HepG2 (cell line): Measurements from ENCODE around the gene OSBPL5. TPM values are rescaled to one million over a fixed set of nuclear protein-coding genes. Genes with fewer than 3 reads are reported as not detected.

Experiments
- ATAC-seq: fragments of 200-7000 bp; cut with Tn5 transposase; 3 replicates; pipeline ENCODE4 v1.9.1; 2020; ENCODE audit warnings: mild to moderate bottlenecking, moderate library complexity
- BruUV-seq: library from RNA; stranded (reverse); fragments of 400-500 nt; replicated peaks from 2 replicates; lab custom pipeline; 2021; lab: Mats Ljungman, UMichigan
- CTCF ChIA-PET: fragments of 300-600 bp; formaldehyde crosslinking; extraction: SDS; loops from one replicate; lab custom pipeline; 2021; ENCODE audit warnings: low total read pairs, inconsistent platforms, low intra/inter-chr PET ratio; lab: Yijun Ruan, JAX
- POLR2A ChIA-PET: fragments of 350-600 bp; sonication (Branson Sonifier 250); formaldehyde crosslinking; loops from one replicate; lab custom pipeline; 2020; ENCODE audit warnings: antibody characterized with exemption, inconsistent platforms; lab: Yijun Ruan, JAX
- DNase-seq: peaks from one replicate; pipeline ENCODE4 v3.0.0-alpha.2; 2015; ENCODE audit warnings: low spot score
- FAIRE-seq: peaks from 3 replicates; lab custom pipeline; 2011; peaks lifted over from hg19 to GRCh38; lab: Jason Lieb, UNC
- H2AFZ ChIP-seq: one replicate; pipeline ENCODE4 v1.6.1; 2011; ENCODE audit warnings: low read length, inconsistent platforms
- H3K27ac ChIP-seq: fragments of 300-600 bp; 3 replicates; pipeline ENCODE4 v1.8.0; 2011; ENCODE audit warnings: mixed run types, mild to moderate bottlenecking, mixed read lengths, low read length, inconsistent platforms; ENCODE audit not compliant: insufficient read depth; ENCODE audit errors: extremely low read length
- H3K27me3 ChIP-seq, 2 experiments: fragments of 200-600 bp in 1 of 2; 2 replicates in 1 of 2; 3 replicates in 1 of 2; pipeline versions ENCODE4 v1.6.0 to v1.8.0; 2011; ENCODE audit warnings: low read length in 2 of 2, mild to moderate bottlenecking in 2 of 2, moderate library complexity in 2 of 2, inconsistent platforms in 1 of 2; ENCODE audit not compliant: insufficient read depth in 2 of 2, control insufficient read depth in 1 of 2
- H3K36me3 ChIP-seq, 2 experiments: fragments of 200-600 bp in 1 of 2; replicated peaks in 1 of 2; 2 replicates in 1 of 2; 3 replicates in 1 of 2; pipeline versions ENCODE4 v1.5.1 to v1.8.0; 2011; ENCODE audit warnings: low read length in 2 of 2, inconsistent platforms in 1 of 2; ENCODE audit not compliant: insufficient read depth in 2 of 2, control insufficient read depth in 1 of 2
- H3K4me1 ChIP-seq: 2 replicates; pipeline ENCODE4 v1.5.1; 2012; ENCODE audit warnings: low read length, inconsistent platforms; ENCODE audit not compliant: insufficient read depth
- H3K4me2 ChIP-seq: 2 replicates; pipeline ENCODE4 v1.6.0; 2011; ENCODE audit warnings: low read depth, low read length, inconsistent platforms
- H3K4me3 ChIP-seq, 3 experiments: fragments of 200-600 bp in 1 of 3; sonication (generic), shearing (Covaris generic) in 1 of 3; replicated peaks in 1 of 3; 2 replicates each; pipeline ENCODE4 v1.5.1; 2011 to 2016; ENCODE audit warnings: low read length in 3 of 3, inconsistent platforms in 2 of 3, low read depth in 2 of 3, mild to moderate bottlenecking in 2 of 3, control low read depth in 1 of 3, mixed read lengths in 1 of 3; ENCODE audit not compliant: insufficient read depth in 1 of 3
- H3K79me2 ChIP-seq: one replicate; pipeline ENCODE4 v1.6.1; 2011; ENCODE audit warnings: low read length, inconsistent platforms; ENCODE audit not compliant: insufficient read depth
- H3K9ac ChIP-seq: 2 replicates; pipeline ENCODE4 v1.6.0; 2011; ENCODE audit warnings: mild to moderate bottlenecking, low read depth, low read length, inconsistent platforms; ENCODE audit not compliant: insufficient read depth
- H3K9me3 ChIP-seq: 2 replicates; pipeline ENCODE4 v1.5.1; 2012; ENCODE audit warnings: mild to moderate bottlenecking, low read length
- H4K20me1 ChIP-seq: 2 replicates; pipeline ENCODE4 v1.6.0; 2011; ENCODE audit warnings: inconsistent platforms, mild to moderate bottlenecking, low read length, moderate library complexity; ENCODE audit not compliant: insufficient read depth
- KDM4B ChIP-seq: sonication (generic); formaldehyde crosslinking; IDR thresholded peaks from 2 replicates; pipeline ENCODE4 v1.4.0; 2020; ENCODE audit warnings: missing genetic modification reagents
- MED13 ChIP-seq: sonication (generic); formaldehyde crosslinking; IDR thresholded peaks from 2 replicates; pipeline ENCODE4 v1.5.0; 2020; ENCODE audit warnings: missing genetic modification reagents
- PATZ1 ChIP-seq: sonication (generic); formaldehyde crosslinking; IDR thresholded peaks from 2 replicates; pipeline ENCODE4 v1.4.0; 2020; ENCODE audit warnings: missing genetic modification reagents
- PTBP1 ChIP-seq: fragments of 200-400 bp; formaldehyde crosslinking; IDR thresholded peaks from 2 replicates; pipeline ENCODE4 v1.6.1; 2018; ENCODE audit warnings: low read length, low read depth; ENCODE audit not compliant: poor library complexity, severe bottlenecking
- TBX2 ChIP-seq: sonication (generic); formaldehyde crosslinking; IDR thresholded peaks from 2 replicates; pipeline ENCODE4 v1.5.0; 2020; ENCODE audit warnings: missing genetic modification reagents, mild to moderate bottlenecking, borderline replicate concordance
- TFAP4 ChIP-seq: sonication (generic); IDR thresholded peaks from 2 replicates; pipeline ENCODE4 v1.6.1; 2016; ENCODE audit warnings: low read depth, borderline replicate concordance
- ZFX ChIP-seq: sonication (generic); formaldehyde crosslinking; IDR thresholded peaks from 2 replicates; pipeline ENCODE4 v1.4.0; 2020; ENCODE audit warnings: mild to moderate bottlenecking, low read depth, missing genetic modification reagents, moderate library complexity
- ZIK1 ChIP-seq: sonication (generic); formaldehyde crosslinking; IDR thresholded peaks from 2 replicates; pipeline ENCODE4 v1.5.0; 2020; ENCODE audit warnings: mild to moderate bottlenecking, low read depth, missing genetic modification reagents, borderline replicate concordance
- ZNF687 ChIP-seq: sonication (generic); formaldehyde crosslinking; IDR thresholded peaks from 2 replicates; pipeline ENCODE4 v1.5.1; 2020; ENCODE audit warnings: mild to moderate bottlenecking, missing genetic modification reagents, moderate library complexity
- ZNF770 ChIP-seq: sonication (generic); formaldehyde crosslinking; IDR thresholded peaks from 2 replicates; pipeline ENCODE4 v1.5.0; 2020; ENCODE audit warnings: mild to moderate bottlenecking, missing genetic modification reagents
- ZNF792 ChIP-seq: IDR thresholded peaks from 2 replicates; pipeline ENCODE4 v1.6.1; 2016
- WGBS: methylation state at CpG from one replicate; pipeline ENCODE4 v1.1.6; 2017; ENCODE audit warnings: low lambda C conversion rate; 5-methylcytosine and 5-hydroxymethylcytosine counted together
- in situ Hi-C: cut with HindIII; loops from 2 replicates; pipeline ENCODE4 v1.10.0; 2017; ENCODE audit warnings: low pct_unique_long_range_greater_than_20kb; ENCODE audit not compliant: extremely low pct_ligation_motif_present
- intact Hi-C: fragments of 100-400 bp; cut with micrococcal nuclease; formaldehyde crosslinking; loops from one replicate; pipeline ENCODE4 v1.10.0; 2022; ENCODE audit not compliant: unreplicated experiment
- polyA plus RNA-seq, 8 experiments: library from polyadenylated mRNA; depleted of rRNA in 3 of 8; stranded (reverse) in 7 of 8; unstranded in 1 of 8; fragments of >200 nt; fragmentation: Illumina TruSeq in 4 of 8; extraction: Trizol in 4 of 8; gene quantifications; 2 replicates each; pipeline versions ENCODE4 v1.2.1 to v1.2.3, GENCODE V29; 2011 to 2016; ENCODE audit warnings: low read depth in 4 of 8, missing spikeins in 1 of 8, mixed read lengths in 1 of 8; ENCODE audit not compliant: insufficient read depth in 1 of 8
- total RNA-seq, 5 experiments: library from RNA; depleted of rRNA; stranded (reverse); fragments of >200 nt; fragmentation: Illumina TruSeq; extraction: Trizol; gene quantifications; 2 replicates each; pipeline ENCODE4 v1.2.3, GENCODE V29; 2016; ENCODE audit warnings: low read depth in 1 of 5

OSBPL5 gene
- total and polyA plus RNA-seq, 2 of the 13 experiments (the other 11 are each of a cell fraction or from before 2014, with no cell fraction given), result not detected

DNA sequence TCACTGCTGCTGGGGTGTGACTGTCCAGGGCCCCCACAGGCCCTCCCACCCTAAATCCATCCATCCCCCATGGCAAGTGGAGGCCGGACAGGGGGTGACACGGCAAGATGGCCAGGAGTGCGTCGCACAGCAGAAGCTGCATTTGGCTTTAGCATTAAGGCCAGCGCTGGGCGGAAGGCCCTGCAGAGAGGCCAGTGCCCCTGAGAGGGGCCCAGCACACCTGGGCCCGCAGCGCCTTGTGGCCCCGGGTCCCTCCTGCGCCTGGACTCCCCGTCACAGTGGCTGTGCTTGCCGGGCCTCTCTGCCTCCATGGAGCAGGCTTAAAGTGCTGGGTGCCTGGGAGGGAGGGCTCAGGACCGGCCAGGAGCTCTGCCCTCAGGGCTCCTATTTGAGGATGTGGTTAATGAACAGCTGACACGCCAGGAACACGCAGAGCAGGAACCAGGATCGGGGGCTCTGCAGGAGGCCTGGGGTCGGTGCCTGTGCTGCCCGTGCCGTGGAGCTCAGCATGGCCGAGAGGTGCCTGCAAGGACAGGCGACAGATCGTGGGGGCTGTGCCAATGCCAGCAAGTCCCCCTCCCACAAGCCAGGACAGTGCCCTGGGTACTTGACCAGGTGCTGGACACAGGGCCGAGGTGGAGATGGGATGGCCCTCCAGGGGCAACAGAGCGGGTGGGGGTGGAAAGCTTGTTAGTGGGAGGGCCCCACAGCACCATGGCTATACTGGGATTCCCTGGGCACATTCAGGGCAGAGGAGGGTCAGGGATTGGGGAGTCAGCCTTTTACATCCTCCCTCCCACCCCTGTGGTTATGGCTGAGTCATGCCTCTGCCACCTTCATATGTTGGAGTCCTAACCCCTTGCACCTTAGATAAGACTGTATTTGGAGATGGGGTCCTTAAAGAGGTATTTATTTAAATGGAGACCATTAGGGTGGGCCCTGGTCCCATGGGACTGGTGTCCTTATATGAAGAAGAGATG, 77.0 kb downstream of the OSBPL5 start:
- no peak for DNase-seq
- peaks cover 39% of the 10 kb centered on the region for H3K4me1 ChIP-seq
- no peak overlapping the region for H2AFZ ChIP-seq
- intact Hi-C loops (loop anchor here (1.0 kb wide), 1 partner anchor 51 kb away; no protein-coding TSS in a partner anchor), in situ Hi-C loops (no loop called here)
- no TSS peak for BruUV-seq
- peaks cover 5 to 39% of the 10 kb centered on the region in 2 experiments for H3K27me3 ChIP-seq
- WGBS, result 27% methylated on average over 3 of the region's 24 CpGs
- no peak overlapping the region for H3K9ac ChIP-seq
- no peaks in the 10 kb centered on the region for H3K79me2 ChIP-seq
- peak; percentile 23 for ATAC-seq
- ChIA-PET CTCF (no interaction called here), POLR2A (no interaction called here)
- peak overlapping the region in 1 of 3 experiments; percentile 56; a peak in 2 of 6 replicates for H3K4me3 ChIP-seq
- no peak for FAIRE-seq
- no peak overlapping the region for H3K27ac ChIP-seq
- no peaks in the 10 kb centered on the region for H3K9me3 ChIP-seq
- no peaks in the 10 kb centered on the region for H3K36me3 ChIP-seq
- H3K4me2 ChIP-seq, result peak overlapping the region; percentile 70
- no peaks in the 10 kb centered on the region for H4K20me1 ChIP-seq
- TF ChIP-seq ZIK1 (CRISPR knock-in tag) (0 out of 2 replicates have a peak, but pooled peaks have one; percentile 19), PATZ1 (CRISPR knock-in tag) (0 out of 2 replicates have a peak, but pooled peaks have one; percentile 17), MED13 (CRISPR knock-in tag) (no peak), ZNF770 (CRISPR knock-in tag) (peak; percentile 90), ZFX (CRISPR knock-in tag) (0 out of 2 replicates have a peak, but pooled peaks have one; percentile 37), ZNF792 (CRISPR knock-in tag) (no peak), TFAP4 (peak; percentile 62; the same call in 1 of the 2 replicates), KDM4B (CRISPR knock-in tag) (no peak), TBX2 (CRISPR knock-in tag) (0 out of 2 replicates have a peak, but pooled peaks have one; percentile 12), PTBP1 (peak; percentile 16), ZNF687 (CRISPR knock-in tag) (peak; percentile 45; the same call in 1 of the 2 replicates)
